DMS53 treated with DMSO at 0.1 percent for 48 hours (cell line): ENCODE data around the gene LRRC1.

Experiments
- DNase-seq: peaks from one replicate; lab custom pipeline; 2025; ENCODE audit not compliant: unreplicated experiment; lab: John Stamatoyannopoulos, UW

The LRRC1 gene

GRCh38 chr6:53920881-53921280 is 126.1 kb downstream of the LRRC1 start:
- no peak for DNase-seq

- no peak for DNase-seq
Measured at GRCh38 chr6:53921639-53922038, 126.8 kb downstream of the LRRC1 start.

- DNase-seq, result no peak
Measured at GRCh38 chr6:53922539-53922981, 127.8 kb downstream of the LRRC1 start.

- no peak for DNase-seq
Measured at GRCh38 chr6:53924277-53924676, 129.5 kb downstream of the LRRC1 start.

GRCh38 chr6:53924821-53925422 is 130.1 kb downstream of the LRRC1 start:
- no peak for DNase-seq

- DNase-seq, result no peak
Measured at GRCh38 chr6:53925891-53926290, 131.1 kb downstream of the LRRC1 start.

- DNase-seq, result no peak
Measured at GRCh38 chr6:53926505-53926904, 131.7 kb downstream of the LRRC1 start.

- DNase-seq, result no peak
Measured at GRCh38 chr6:53928641-53929040, 133.8 kb downstream of the LRRC1 start.

GRCh38 chr6:53929041-53929820 is 134.4 kb downstream of the LRRC1 start:
- DNase-seq, result peak; percentile 16

GRCh38 chr6:53929821-53930120 is 135.0 kb downstream of the LRRC1 start:
- no peak for DNase-seq

GRCh38 chr6:53930330-53930729 is 135.5 kb downstream of the LRRC1 start:
- no peak for DNase-seq

- DNase-seq, result no peak
Measured at GRCh38 chr6:53931086-53931485, 136.3 kb downstream of the LRRC1 start.

GRCh38 chr6:53932516-53932915 is 137.7 kb downstream of the LRRC1 start:
- no peak for DNase-seq

- DNase-seq, result no peak
Measured at GRCh38 chr6:53934023-53934422, 139.2 kb downstream of the LRRC1 start.

- DNase-seq, result no peak
Measured at GRCh38 chr6:53937461-53937860, 142.7 kb downstream of the LRRC1 start.

- DNase-seq, result no peak
Measured at GRCh38 chr6:53938810-53939209, 144.0 kb downstream of the LRRC1 start.

GRCh38 chr6:53939830-53940229 is 145.0 kb downstream of the LRRC1 start:
- DNase-seq, result no peak

- DNase-seq, result no peak
Measured at GRCh38 chr6:53943395-53943794, 148.6 kb downstream of the LRRC1 start.

- no peak for DNase-seq
Measured at GRCh38 chr6:53944091-53944490, 149.3 kb downstream of the LRRC1 start.

- no peak for DNase-seq
Measured at GRCh38 chr6:53944543-53944942, 149.7 kb downstream of the LRRC1 start.

GRCh38 chr6:53945765-53946407 is 151.1 kb downstream of the LRRC1 start:
- no peak for DNase-seq

- DNase-seq, result no peak
Measured at GRCh38 chr6:53947780-53948179, 153.0 kb downstream of the LRRC1 start.
